IMR-90 (cell line): ENCODE data around the gene KLC1.

Source experiments
- BHLHE40 ChIP-seq: fragments of 150-350 bp; IDR thresholded peaks from 2 replicates; pipeline ENCODE4 v1.6.1; 2016; ENCODE audit warnings: mild to moderate bottlenecking, low read depth, low read length
- CEBPB ChIP-seq: IDR thresholded peaks from 2 replicates; pipeline ENCODE4 v1.6.1; 2012; ENCODE audit warnings: low read depth, low read length, improper control_type of control experiment
- CHD1 ChIP-seq: IDR thresholded peaks from 2 replicates; pipeline ENCODE4 v1.6.1; 2012; ENCODE audit warnings: low read depth, low read length, improper control_type of control experiment
- CTCF ChIP-seq: conservative IDR thresholded peaks from 2 replicates; pipeline ENCODE4 v1.5.1; 2012; ENCODE audit warnings: mild to moderate bottlenecking, low read depth, low read length, improper control_type of control experiment
- ELK1 ChIP-seq: fragments of 150-350 bp; IDR thresholded peaks from 2 replicates; pipeline ENCODE4 v1.6.1; 2016; ENCODE audit warnings: low read depth, mild to moderate bottlenecking, low read length, moderate library complexity, borderline replicate concordance
- MAFK ChIP-seq: IDR thresholded peaks from 2 replicates; pipeline ENCODE4 v1.6.1; 2012; ENCODE audit warnings: low read depth, low read length, improper control_type of control experiment
- MAZ ChIP-seq: IDR thresholded peaks from 2 replicates; pipeline ENCODE4 v1.6.1; 2012; ENCODE audit warnings: low read depth, mild to moderate bottlenecking, low read length, improper control_type of control experiment, moderate library complexity, borderline replicate concordance
- MXI1 ChIP-seq: IDR thresholded peaks from 2 replicates; pipeline ENCODE4 v1.6.1; 2012; ENCODE audit warnings: low read depth, mild to moderate bottlenecking, low read length, moderate library complexity, borderline replicate concordance
- POLR2A ChIP-seq: IDR thresholded peaks from 2 replicates; pipeline ENCODE4 v1.6.1; 2012; ENCODE audit warnings: mild to moderate bottlenecking, low read depth, low read length
- RAD21 ChIP-seq: IDR thresholded peaks from 2 replicates; pipeline ENCODE4 v1.6.1; 2012; ENCODE audit warnings: low read length, improper control_type of control experiment
- RCOR1 ChIP-seq: IDR thresholded peaks from 2 replicates; pipeline ENCODE4 v1.6.1; 2012; ENCODE audit warnings: mild to moderate bottlenecking, low read length, improper control_type of control experiment; ENCODE audit not compliant: insufficient replicate concordance
- RFX5 ChIP-seq: IDR thresholded peaks from 2 replicates; pipeline ENCODE4 v1.8.0; 2012; ENCODE audit warnings: low read depth, mild to moderate bottlenecking, low read length, moderate library complexity
- SMC3 ChIP-seq: fragments of 150-350 bp; IDR thresholded peaks from 2 replicates; pipeline ENCODE4 v1.6.1; 2016; ENCODE audit warnings: low read depth, mild to moderate bottlenecking, antibody characterized with exemption, low read length, moderate library complexity

GRCh38 chr14:103607822-103608221 is 21.2 kb upstream of the KLC1 start:
- no peak for TF ChIP-seq POLR2A
- TF ChIP-seq CTCF: no peak
- TF ChIP-seq MAFK: no peak
- no peak for TF ChIP-seq ELK1
- no peak for TF ChIP-seq MAZ
- no peak for TF ChIP-seq RFX5
- TF ChIP-seq RAD21: no peak
- TF ChIP-seq CHD1: no peak
- TF ChIP-seq CEBPB: no peak
- TF ChIP-seq BHLHE40: no peak
- TF ChIP-seq RCOR1: no peak
- no peak for TF ChIP-seq SMC3
- no peak for TF ChIP-seq MXI1
